ENCODE results near the gene ASB1.

DNA sequence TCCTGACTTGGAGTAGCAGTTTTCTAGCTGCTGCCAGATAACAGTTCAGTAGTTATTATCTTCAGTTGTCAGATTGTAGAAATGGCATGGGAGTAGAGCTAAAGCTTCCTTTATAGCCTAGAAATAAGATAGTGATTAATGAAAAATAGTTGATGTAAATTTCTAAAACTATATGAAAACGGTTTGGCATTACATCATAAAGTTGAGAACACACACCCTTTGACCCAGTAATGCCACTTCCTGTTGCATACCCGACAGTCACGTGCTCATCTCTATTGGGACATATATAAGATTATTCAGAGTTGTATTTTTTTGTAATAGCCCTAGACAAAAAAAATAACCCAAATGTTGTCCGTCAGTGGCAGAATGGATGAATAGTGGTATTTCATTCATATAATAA lies 39.4 kb upstream of the ASB1 start:
- TF ChIP-seq, protein P1, sequence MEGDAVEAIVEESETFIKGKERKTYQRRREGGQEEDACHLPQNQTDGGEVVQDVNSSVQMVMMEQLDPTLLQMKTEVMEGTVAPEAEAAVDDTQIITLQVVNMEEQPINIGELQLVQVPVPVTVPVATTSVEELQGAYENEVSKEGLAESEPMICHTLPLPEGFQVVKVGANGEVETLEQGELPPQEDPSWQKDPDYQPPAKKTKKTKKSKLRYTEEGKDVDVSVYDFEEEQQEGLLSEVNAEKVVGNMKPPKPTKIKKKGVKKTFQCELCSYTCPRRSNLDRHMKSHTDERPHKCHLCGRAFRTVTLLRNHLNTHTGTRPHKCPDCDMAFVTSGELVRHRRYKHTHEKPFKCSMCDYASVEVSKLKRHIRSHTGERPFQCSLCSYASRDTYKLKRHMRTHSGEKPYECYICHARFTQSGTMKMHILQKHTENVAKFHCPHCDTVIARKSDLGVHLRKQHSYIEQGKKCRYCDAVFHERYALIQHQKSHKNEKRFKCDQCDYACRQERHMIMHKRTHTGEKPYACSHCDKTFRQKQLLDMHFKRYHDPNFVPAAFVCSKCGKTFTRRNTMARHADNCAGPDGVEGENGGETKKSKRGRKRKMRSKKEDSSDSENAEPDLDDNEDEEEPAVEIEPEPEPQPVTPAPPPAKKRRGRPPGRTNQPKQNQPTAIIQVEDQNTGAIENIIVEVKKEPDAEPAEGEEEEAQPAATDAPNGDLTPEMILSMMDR (IDR thresholded peaks at IDR 0.05; ENCODE audit: low read length), result no peak
- no peak for TF ChIP-seq EZH2 (IDR thresholded peaks at IDR 0.05; ENCODE audit: borderline replicate concordance, low read length)

Data from OCI-LY1 (cell line).